Tibial nerve (tissue), 4 donors: Measurements from ENCODE around the gene ZNF813.

Source experiments
- EP300 ChIP-seq, 2 donors: sonication (generic); formaldehyde crosslinking; IDR thresholded peaks; one replicate each; pipeline ENCODE4 v1.6.1; 2017; ENCODE audit warnings: antibody characterized with exemption in 2 of 2, mild to moderate bottlenecking in 1 of 2
- POLR2A ChIP-seq, 2 donors: fragments of 450-650 bp; IDR thresholded peaks; one replicate each; pipeline ENCODE4 v1.6.1; 2017; ENCODE audit warnings: antibody characterized with exemption in 2 of 2, mild to moderate bottlenecking in 2 of 2, moderate library complexity in 2 of 2
- TF ChIP-seq, protein P1 (sequence below), 5 experiments: fragments of 200-600 bp in 3 of 5; fragments of 450-650 bp in 2 of 5; sonication (generic) in 3 of 5; IDR thresholded peaks; one replicate each; pipeline ENCODE4 v1.5.1; 2016 to 2019; ENCODE audit warnings: antibody characterized with exemption in 5 of 5, mild to moderate bottlenecking in 3 of 5, moderate library complexity in 2 of 5

DNA sequence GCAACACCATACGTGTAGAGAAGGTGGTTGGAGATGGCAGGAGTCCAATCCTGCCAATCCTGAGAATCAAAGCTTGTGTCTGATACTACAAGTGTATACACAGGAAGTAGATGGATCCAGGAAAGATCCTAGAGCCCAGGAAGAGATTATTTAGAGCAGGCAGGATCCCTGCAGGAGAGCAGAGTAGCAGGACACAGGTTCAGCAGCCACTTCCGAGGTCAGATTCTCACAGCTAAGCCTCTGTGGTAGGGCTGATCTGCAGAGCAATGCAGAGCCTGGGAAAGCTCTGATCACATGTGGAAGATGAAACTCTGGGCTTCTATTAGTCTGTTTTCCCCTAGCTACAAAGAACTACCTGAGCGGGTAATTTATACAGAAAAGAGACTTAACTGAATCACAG is 41.9 kb downstream of the ZNF813 start:
- TF ChIP-seq EP300 (IDR thresholded peaks at IDR 0.05), result no peak
- TF ChIP-seq, protein P1, sequence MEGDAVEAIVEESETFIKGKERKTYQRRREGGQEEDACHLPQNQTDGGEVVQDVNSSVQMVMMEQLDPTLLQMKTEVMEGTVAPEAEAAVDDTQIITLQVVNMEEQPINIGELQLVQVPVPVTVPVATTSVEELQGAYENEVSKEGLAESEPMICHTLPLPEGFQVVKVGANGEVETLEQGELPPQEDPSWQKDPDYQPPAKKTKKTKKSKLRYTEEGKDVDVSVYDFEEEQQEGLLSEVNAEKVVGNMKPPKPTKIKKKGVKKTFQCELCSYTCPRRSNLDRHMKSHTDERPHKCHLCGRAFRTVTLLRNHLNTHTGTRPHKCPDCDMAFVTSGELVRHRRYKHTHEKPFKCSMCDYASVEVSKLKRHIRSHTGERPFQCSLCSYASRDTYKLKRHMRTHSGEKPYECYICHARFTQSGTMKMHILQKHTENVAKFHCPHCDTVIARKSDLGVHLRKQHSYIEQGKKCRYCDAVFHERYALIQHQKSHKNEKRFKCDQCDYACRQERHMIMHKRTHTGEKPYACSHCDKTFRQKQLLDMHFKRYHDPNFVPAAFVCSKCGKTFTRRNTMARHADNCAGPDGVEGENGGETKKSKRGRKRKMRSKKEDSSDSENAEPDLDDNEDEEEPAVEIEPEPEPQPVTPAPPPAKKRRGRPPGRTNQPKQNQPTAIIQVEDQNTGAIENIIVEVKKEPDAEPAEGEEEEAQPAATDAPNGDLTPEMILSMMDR (IDR thresholded peaks at IDR 0.05), result no peak
- no peak for TF ChIP-seq POLR2A (IDR thresholded peaks at IDR 0.05)
